HL-60 (cell line): ENCODE data around the gene SCAMP3.
"Not testable (repeated sequence)": the region's sequence is repeated elsewhere in the genome, so short reads cannot be mapped to it uniquely, and the experiment has no call there.

Experiments used
- CTCF ChIP-seq: IDR thresholded peaks from one replicate; pipeline ENCODE4 v1.5.1; 2011; ENCODE audit warnings: low read length, control low read depth, inconsistent platforms; ENCODE audit not compliant: insufficient read depth
- GABPA ChIP-seq: IDR thresholded peaks from 2 replicates; pipeline ENCODE4 v1.6.1; 2012; ENCODE audit warnings: low read depth
- POLR2AphosphoS5 ChIP-seq: IDR thresholded peaks from 2 replicates; pipeline ENCODE4 v1.6.1; 2012; ENCODE audit warnings: low read depth
- REST ChIP-seq: IDR thresholded peaks from 2 replicates; pipeline ENCODE4 v1.6.1; 2012; ENCODE audit warnings: low read depth; ENCODE audit not compliant: insufficient replicate concordance

GRCh38 chr1:155211381-155212050, 50.6 kb downstream of the SCAMP3 start:
- not testable (repeated sequence) for TF ChIP-seq POLR2AphosphoS5, CTCF, REST, GABPA
